ENCODE measurements around the gene CDKN2B-AS1. TPM values are rescaled to one million over a fixed set of nuclear protein-coding genes. Genes with fewer than 3 reads are reported as not detected.

Gene CDKN2B-AS1
- total and polyA plus RNA-seq, 2 of the 13 experiments (the other 11 are each of a cell fraction or from before 2014, with no cell fraction given), result 0.64 to 2.3 TPM

- TF ChIP-seq ZBTB33 (CRISPR knock-in tag; IDR thresholded peaks at IDR 0.05) (0 out of 2 replicates have a peak, but pooled peaks have one; percentile 31), EZH2 (conservative IDR thresholded peaks at IDR 0.05; ENCODE audit: low read depth, low read length) (no peak), MEIS1 (CRISPR knock-in tag; IDR thresholded peaks at IDR 0.05; ENCODE audit: borderline replicate concordance) (no peak), ZNF296 (CRISPR knock-in tag; conservative IDR thresholded peaks at IDR 0.05) (no peak), JUND (CRISPR knock-in tag; IDR thresholded peaks at IDR 0.05) (peak; percentile 23; the same call in 1 of the 2 replicates), THAP8 (CRISPR knock-in tag; IDR thresholded peaks at IDR 0.05; ENCODE audit: borderline replicate concordance) (no peak), ELF3 (CRISPR knock-in tag; IDR thresholded peaks at IDR 0.05) (peak; percentile 94), ZNF598 (CRISPR knock-in tag; IDR thresholded peaks at IDR 0.05; ENCODE audit: borderline replicate concordance) (no peak), PHF20 (CRISPR knock-in tag; IDR thresholded peaks at IDR 0.05) (no peak), SRSF1 (optimal IDR thresholded peaks at IDR 0.05; ENCODE audit: low read depth, low read length) (no peak), AGO2 (optimal IDR thresholded peaks at IDR 0.05; ENCODE audit: low read depth, low read length) (no peak), JUN (CRISPR knock-in tag; IDR thresholded peaks at IDR 0.05) (no peak), SP5 (CRISPR knock-in tag; IDR thresholded peaks at IDR 0.05; ENCODE audit: borderline replicate concordance, low read depth) (no peak), SYNCRIP (IDR thresholded peaks at IDR 0.05; ENCODE audit: insufficient read depth, low read depth, low read length) (no peak), KDM6A (CRISPR knock-in tag; IDR thresholded peaks at IDR 0.05; ENCODE audit: low read depth) (no peak), PAWR (CRISPR knock-in tag; IDR thresholded peaks at IDR 0.05; ENCODE audit: borderline replicate concordance) (no peak), ZBTB10 (CRISPR knock-in tag; IDR thresholded peaks at IDR 0.05; ENCODE audit: borderline replicate concordance) (peak; percentile 79; the same call in 1 of the 2 replicates), ZNF558 (CRISPR knock-in tag; IDR thresholded peaks at IDR 0.05; ENCODE audit: borderline replicate concordance) (no peak), NRL (CRISPR knock-in tag; IDR thresholded peaks at IDR 0.05; ENCODE audit: borderline replicate concordance) (no peak), KLF13 (CRISPR knock-in tag; IDR thresholded peaks at IDR 0.05) (no peak), ZZZ3 (CRISPR knock-in tag; IDR thresholded peaks at IDR 0.05; ENCODE audit: borderline replicate concordance) (no peak), ZNF773 (CRISPR knock-in tag; IDR thresholded peaks at IDR 0.05; ENCODE audit: borderline replicate concordance) (no peak), TBX2 (CRISPR knock-in tag; IDR thresholded peaks at IDR 0.05; ENCODE audit: borderline replicate concordance) (peak; percentile 25; the same call in 1 of the 2 replicates), SOX13 (IDR thresholded peaks at IDR 0.05) (no peak), SOX13 (CRISPR knock-in tag; conservative IDR thresholded peaks at IDR 0.05 in 1 of 2, IDR thresholded peaks at IDR 0.05 in 1 of 2) (peak in 1 of 2 experiments; percentile 67; a peak in 2 of 4 replicates), PBX2 (CRISPR knock-in tag; IDR thresholded peaks at IDR 0.05) (no peak)
Measured at GRCh38 chr9:22158927-22159346, 164.3 kb downstream of the CDKN2B-AS1 start (continued).

All from HepG2 (cell line).